ENCODE measurements around the gene GRK5.

- TF ChIP-seq CTCF (conservative IDR thresholded peaks at IDR 0.05; ENCODE audit: low read length) (no peak), EZH2phosphoT487 (IDR thresholded peaks at IDR 0.05; ENCODE audit: borderline replicate concordance) (no peak)
Observed at GRCh38 chr10:119167041-119167440, 40.3 kb upstream of the GRK5 start.

Measured in Loucy (cell line).